NT2/D1 (cell line): ENCODE results near the gene MS4A5.

ENCODE experiments used
- DNase-seq: peaks from one replicate; pipeline ENCODE4 v3.0.0-alpha.2; 2011; ENCODE audit warnings: low read depth, low spot score
- H3K27me3 ChIP-seq: 2 replicates; pipeline ENCODE4 v1.6.0; 2011; ENCODE audit warnings: mild to moderate bottlenecking; ENCODE audit not compliant: insufficient read length, insufficient read depth
- H3K36me3 ChIP-seq: 2 replicates; pipeline ENCODE4 v1.6.1; 2011; ENCODE audit warnings: mild to moderate bottlenecking, low read length, mixed read lengths; ENCODE audit not compliant: insufficient read depth, insufficient read length
- H3K4me1 ChIP-seq: 2 replicates; pipeline ENCODE4 v1.5.1; 2011; ENCODE audit not compliant: insufficient read depth, insufficient read length
- H3K4me3 ChIP-seq: 2 replicates; pipeline ENCODE4 v1.5.1; 2011; ENCODE audit warnings: low read depth; ENCODE audit not compliant: insufficient read length
- H3K9ac ChIP-seq: 2 replicates; pipeline ENCODE4 v1.6.0; 2011; ENCODE audit warnings: low read depth; ENCODE audit not compliant: insufficient read length
- H3K9me3 ChIP-seq: 2 replicates; pipeline ENCODE4 v1.5.1; 2011; ENCODE audit warnings: mild to moderate bottlenecking, low read length; ENCODE audit not compliant: insufficient read depth
- SUZ12 ChIP-seq: IDR thresholded peaks from 2 replicates; pipeline ENCODE4 v1.6.1; 2011; ENCODE audit not compliant: insufficient read length, insufficient read depth; ENCODE audit errors: extremely low read depth
- YY1 ChIP-seq: IDR thresholded peaks from 2 replicates; pipeline ENCODE4 v1.6.1; 2011; ENCODE audit not compliant: insufficient read length, insufficient read depth
- ZNF274 ChIP-seq: IDR thresholded peaks from 2 replicates; pipeline ENCODE4 v1.6.1; 2011; ENCODE audit warnings: mild to moderate bottlenecking, low read depth, low read length

Gene MS4A5

DNA sequence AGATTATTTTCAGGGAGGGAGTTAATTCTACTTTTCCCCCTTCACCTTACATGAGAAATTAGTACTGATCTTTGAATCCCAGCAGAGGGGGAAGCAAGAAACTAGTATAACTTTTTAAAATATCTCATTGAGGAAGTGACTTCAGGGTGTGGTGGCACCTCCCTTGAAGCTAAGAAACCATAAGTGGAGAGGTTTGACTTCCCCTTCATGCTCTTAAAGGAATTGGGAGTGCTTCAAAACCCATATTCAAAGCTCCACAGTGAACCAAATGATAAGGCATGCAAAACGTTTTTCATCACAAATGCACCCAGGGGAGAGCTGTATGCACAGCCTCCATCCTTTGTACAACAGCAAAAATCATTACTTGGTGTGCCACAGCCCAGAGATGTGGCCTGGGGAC, 32.6 kb upstream of the MS4A5 start:
- Histone ChIP-seq H3K9ac (no peak overlapping the region), H3K27me3 (no peaks in the 10 kb centered on the region), H3K9me3 (no peaks in the 10 kb centered on the region), H3K36me3 (no peaks in the 10 kb centered on the region), H3K4me3 (no peak overlapping the region), H3K4me1 (no peaks in the 10 kb centered on the region)
- DNase-seq = no peak
- TF ChIP-seq SUZ12 = no peak
- TF ChIP-seq ZNF274 = no peak
- no peak for TF ChIP-seq YY1

- Histone ChIP-seq H3K4me3 (no peak overlapping the region), H3K4me1 (no peaks in the 10 kb centered on the region), H3K9me3 (no peaks in the 10 kb centered on the region), H3K9ac (no peak overlapping the region), H3K27me3 (no peaks in the 10 kb centered on the region), H3K36me3 (no peaks in the 10 kb centered on the region)
- TF ChIP-seq ZNF274 (no peak), SUZ12 (no peak), YY1 (no peak)
- no peak for DNase-seq
These were observed 9.4 kb upstream of the MS4A5 start for GRCh38 chr11:60420015-60420414.

- Histone ChIP-seq H3K9me3 (no peaks in the 10 kb centered on the region), H3K27me3 (no peaks in the 10 kb centered on the region), H3K4me1 (no peaks in the 10 kb centered on the region), H3K9ac (no peak overlapping the region), H3K36me3 (no peaks in the 10 kb centered on the region), H3K4me3 (no peak overlapping the region)
- TF ChIP-seq ZNF274 (no peak), SUZ12 (no peak), YY1 (no peak)
- no peak for DNase-seq
These were observed 6.8 kb upstream of the MS4A5 start for GRCh38 chr11:60422609-60423008.

DNA sequence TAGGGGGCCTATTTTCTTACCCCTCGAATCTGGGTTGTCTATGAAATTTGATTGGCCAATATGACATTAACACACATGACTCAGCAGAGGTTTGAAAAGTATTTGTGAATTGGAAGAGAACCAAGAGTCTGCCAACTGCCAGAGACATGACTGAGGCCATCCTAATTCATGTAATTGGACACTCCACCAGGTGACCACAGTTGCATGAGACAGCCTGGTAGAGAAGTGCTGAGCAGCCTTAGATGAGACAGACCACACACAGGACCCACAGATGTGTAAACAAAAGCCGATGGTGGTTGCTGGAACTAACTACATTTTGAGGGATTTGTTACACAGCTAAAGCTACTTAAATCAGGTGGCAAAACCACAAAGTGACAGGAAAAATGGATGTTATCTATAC, 855 bp upstream of the MS4A5 start:
- H3K9ac ChIP-seq = no peak overlapping the region
- no peaks in the 10 kb centered on the region for H3K9me3 ChIP-seq
- H3K36me3 ChIP-seq = no peaks in the 10 kb centered on the region
- no peaks in the 10 kb centered on the region for H3K27me3 ChIP-seq
- H3K4me3 ChIP-seq = no peak overlapping the region
- TF ChIP-seq YY1 (no peak), SUZ12 (no peak), ZNF274 (no peak)
- no peak for DNase-seq
- no peaks in the 10 kb centered on the region for H3K4me1 ChIP-seq

- no peak overlapping the region for H3K9ac ChIP-seq
- H3K4me1 ChIP-seq = no peaks in the 10 kb centered on the region
- H3K9me3 ChIP-seq = no peaks in the 10 kb centered on the region
- H3K36me3 ChIP-seq = no peaks in the 10 kb centered on the region
- H3K27me3 ChIP-seq = no peaks in the 10 kb centered on the region
- TF ChIP-seq YY1 (no peak), ZNF274 (no peak), SUZ12 (no peak)
- no peak for DNase-seq
- no peak overlapping the region for H3K4me3 ChIP-seq
These were observed 1.9 kb downstream of the MS4A5 start for GRCh38 chr11:60431251-60431650.

DNA sequence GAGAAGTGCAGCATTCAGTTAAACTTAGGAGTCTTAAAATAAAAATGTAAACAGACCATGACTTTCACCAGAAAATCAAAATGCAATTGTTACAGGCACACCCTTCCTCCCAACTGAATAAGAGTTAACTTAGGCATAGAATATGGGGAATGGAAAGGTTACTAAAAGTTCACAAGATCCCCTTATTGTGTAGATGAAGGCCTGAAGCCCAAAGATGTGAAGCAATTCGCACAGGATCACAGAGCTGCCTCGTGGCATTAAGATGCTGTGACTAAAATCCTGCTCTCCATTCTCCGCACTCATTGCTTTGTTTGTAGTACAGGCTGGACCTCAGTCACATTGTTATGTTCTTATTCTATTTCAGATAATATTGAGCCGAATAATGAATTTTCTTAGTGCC, 4.0 kb downstream of the MS4A5 start:
- DNase-seq = no peak
- no peak overlapping the region for H3K9ac ChIP-seq
- H3K27me3 ChIP-seq = no peaks in the 10 kb centered on the region
- H3K4me1 ChIP-seq = no peaks in the 10 kb centered on the region
- TF ChIP-seq SUZ12 (no peak), ZNF274 (no peak), YY1 (no peak)
- H3K4me3 ChIP-seq = no peak overlapping the region
- H3K36me3 ChIP-seq = no peaks in the 10 kb centered on the region
- H3K9me3 ChIP-seq = no peaks in the 10 kb centered on the region

DNA sequence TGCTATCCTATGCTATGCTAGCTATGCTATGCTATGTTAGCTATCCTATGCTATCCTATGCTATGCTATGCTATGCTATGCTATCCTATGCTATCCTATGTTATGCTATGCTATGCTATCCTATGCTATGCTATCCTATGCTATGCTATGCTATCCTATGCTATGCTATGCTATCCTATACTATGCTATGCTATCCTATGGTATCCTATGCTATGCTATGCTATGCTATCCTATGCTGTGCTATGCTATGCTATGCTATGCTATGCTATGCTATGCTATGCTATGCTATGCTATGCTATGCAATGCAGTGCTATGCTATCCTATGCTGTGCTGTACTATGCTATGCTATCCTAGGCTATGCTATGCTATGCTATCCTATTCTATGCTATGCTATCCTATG, 17.7 kb downstream of the MS4A5 start:
- TF ChIP-seq ZNF274 (no peak), SUZ12 (no peak), YY1 (no peak)
- no peak overlapping the region for H3K9ac ChIP-seq
- no peaks in the 10 kb centered on the region for H3K36me3 ChIP-seq
- no peak overlapping the region for H3K4me3 ChIP-seq
- DNase-seq = no peak
- H3K27me3 ChIP-seq = no peaks in the 10 kb centered on the region
- no peaks in the 10 kb centered on the region for H3K4me1 ChIP-seq
- H3K9me3 ChIP-seq = peaks cover 7% of the 10 kb centered on the region; the same call in 1 of the 2 replicates
